ENCODE results near the gene MAP3K9. TPM values are rescaled to one million over a fixed set of nuclear protein-coding genes. Genes with fewer than 3 reads are reported as not detected.

The MAP3K9 gene
- total RNA-seq, 4 donors from 2014 or later = 12.6 to 16.5 (median 14.7) TPM

DNA sequence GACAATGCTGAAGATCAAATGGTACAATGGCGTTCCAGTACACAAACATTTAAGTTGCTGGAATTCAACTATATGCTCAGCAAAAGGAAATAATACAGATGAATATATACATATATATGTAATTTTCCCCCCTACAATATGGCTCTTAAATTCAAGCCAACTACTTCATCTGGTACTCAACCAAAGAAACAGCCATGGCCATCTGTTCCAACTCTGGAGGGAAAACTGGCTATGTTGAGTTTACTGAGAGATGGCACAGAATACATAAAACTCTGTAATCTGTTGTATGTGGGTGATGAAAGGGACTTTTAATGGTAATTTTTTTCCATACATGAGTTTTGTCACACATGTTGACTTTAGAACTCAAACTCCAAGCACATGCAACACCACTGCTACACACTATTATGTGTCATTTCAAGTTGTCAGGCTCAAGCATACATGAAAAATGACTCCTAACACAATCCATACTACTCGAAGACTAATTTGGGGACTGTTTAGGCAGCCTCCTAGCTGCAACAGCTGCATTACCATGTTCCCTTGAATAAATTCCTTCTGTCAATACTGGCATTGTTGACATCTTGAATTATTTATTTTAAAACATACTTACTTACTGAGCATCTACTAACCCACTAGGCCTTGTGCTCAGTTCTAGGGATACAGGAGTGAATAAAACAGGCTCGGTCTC, 38.2 kb upstream of the MAP3K9 start:
- Histone ChIP-seq H3K4me1 (no peaks in the 10 kb centered on the region), H3K27ac (no peak overlapping the region), H3K36me3 (no peaks in the 10 kb centered on the region), H3K9me3 (no peaks in the 10 kb centered on the region), H3K27me3 (no peaks in the 10 kb centered on the region), H3K4me3 (no peak overlapping the region)
- no peak for DNase-seq (ENCODE audit: low spot score in 2 of 2)
- WGBS = 86% methylated on average over 3 of the region's 3 CpGs
- TF ChIP-seq, protein P1, sequence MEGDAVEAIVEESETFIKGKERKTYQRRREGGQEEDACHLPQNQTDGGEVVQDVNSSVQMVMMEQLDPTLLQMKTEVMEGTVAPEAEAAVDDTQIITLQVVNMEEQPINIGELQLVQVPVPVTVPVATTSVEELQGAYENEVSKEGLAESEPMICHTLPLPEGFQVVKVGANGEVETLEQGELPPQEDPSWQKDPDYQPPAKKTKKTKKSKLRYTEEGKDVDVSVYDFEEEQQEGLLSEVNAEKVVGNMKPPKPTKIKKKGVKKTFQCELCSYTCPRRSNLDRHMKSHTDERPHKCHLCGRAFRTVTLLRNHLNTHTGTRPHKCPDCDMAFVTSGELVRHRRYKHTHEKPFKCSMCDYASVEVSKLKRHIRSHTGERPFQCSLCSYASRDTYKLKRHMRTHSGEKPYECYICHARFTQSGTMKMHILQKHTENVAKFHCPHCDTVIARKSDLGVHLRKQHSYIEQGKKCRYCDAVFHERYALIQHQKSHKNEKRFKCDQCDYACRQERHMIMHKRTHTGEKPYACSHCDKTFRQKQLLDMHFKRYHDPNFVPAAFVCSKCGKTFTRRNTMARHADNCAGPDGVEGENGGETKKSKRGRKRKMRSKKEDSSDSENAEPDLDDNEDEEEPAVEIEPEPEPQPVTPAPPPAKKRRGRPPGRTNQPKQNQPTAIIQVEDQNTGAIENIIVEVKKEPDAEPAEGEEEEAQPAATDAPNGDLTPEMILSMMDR (IDR thresholded peaks at IDR 0.05) = no peak
- TF ChIP-seq POLR2A (IDR thresholded peaks at IDR 0.05) (no peak), EP300 (IDR thresholded peaks at IDR 0.05) (no peak), POLR2AphosphoS5 (IDR thresholded peaks at IDR 0.05) (no peak)

- Histone ChIP-seq H3K9me3 (no peaks in the 10 kb centered on the region), H3K4me1 (no peaks in the 10 kb centered on the region), H3K27me3 (no peaks in the 10 kb centered on the region), H3K36me3 (no peaks in the 10 kb centered on the region), H3K27ac (no peak overlapping the region), H3K4me3 (no peak overlapping the region)
- TF ChIP-seq POLR2AphosphoS5 (IDR thresholded peaks at IDR 0.05) (no peak), POLR2A (IDR thresholded peaks at IDR 0.05) (no peak), EP300 (IDR thresholded peaks at IDR 0.05) (no peak)
- TF ChIP-seq, protein P1 (IDR thresholded peaks at IDR 0.05) = no peak
- no peak for DNase-seq (ENCODE audit: low spot score in 2 of 2)
- WGBS = 71% methylated on average over 2 of the region's 2 CpGs
These were observed 36.3 kb upstream of the MAP3K9 start for GRCh38 chr14:70845601-70846000.

DNA sequence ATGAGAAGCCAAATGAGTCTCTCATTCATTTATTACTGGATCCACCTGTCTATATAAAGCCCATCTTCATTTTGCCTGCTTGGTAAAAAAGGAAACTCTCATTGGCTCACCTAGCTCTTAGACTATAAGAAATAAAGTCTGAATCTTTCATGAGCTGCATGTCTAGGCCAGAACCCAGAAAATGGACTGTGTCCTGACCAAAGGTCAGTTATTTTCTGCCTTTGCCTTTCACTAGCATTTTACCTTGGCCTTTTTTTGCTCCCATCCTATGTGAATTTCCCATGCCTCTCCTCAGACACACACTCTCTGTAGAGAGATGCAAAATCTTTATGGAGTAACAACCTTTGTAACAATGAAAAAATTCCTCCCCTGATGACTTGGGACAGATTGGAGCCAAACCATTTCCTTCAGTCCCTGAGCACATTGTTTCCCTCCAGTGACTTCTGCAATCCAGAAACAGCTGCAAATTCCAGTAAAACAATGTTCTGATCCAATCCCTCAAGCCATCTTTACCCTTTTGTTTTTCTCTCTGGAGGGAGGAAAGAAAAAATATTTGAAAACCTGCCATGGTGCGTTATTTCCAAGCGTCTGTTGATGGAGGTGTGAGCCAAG, 33.6 kb upstream of the MAP3K9 start:
- no peaks in the 10 kb centered on the region for H3K4me1 ChIP-seq
- no peak for TF ChIP-seq EP300 (IDR thresholded peaks at IDR 0.05)
- TF ChIP-seq POLR2A (IDR thresholded peaks at IDR 0.05) = no peak
- TF ChIP-seq, protein P1 (IDR thresholded peaks at IDR 0.05) = no peak
- no peak for TF ChIP-seq POLR2AphosphoS5 (IDR thresholded peaks at IDR 0.05)
- no peaks in the 10 kb centered on the region for H3K36me3 ChIP-seq
- no peak for DNase-seq (ENCODE audit: low spot score in 2 of 2)
- no peaks in the 10 kb centered on the region for H3K9me3 ChIP-seq
- no peak overlapping the region for H3K4me3 ChIP-seq
- no peaks in the 10 kb centered on the region for H3K27me3 ChIP-seq
- 19% methylated on average over 2 of the region's 2 CpGs for WGBS
- H3K27ac ChIP-seq = no peak overlapping the region

DNA sequence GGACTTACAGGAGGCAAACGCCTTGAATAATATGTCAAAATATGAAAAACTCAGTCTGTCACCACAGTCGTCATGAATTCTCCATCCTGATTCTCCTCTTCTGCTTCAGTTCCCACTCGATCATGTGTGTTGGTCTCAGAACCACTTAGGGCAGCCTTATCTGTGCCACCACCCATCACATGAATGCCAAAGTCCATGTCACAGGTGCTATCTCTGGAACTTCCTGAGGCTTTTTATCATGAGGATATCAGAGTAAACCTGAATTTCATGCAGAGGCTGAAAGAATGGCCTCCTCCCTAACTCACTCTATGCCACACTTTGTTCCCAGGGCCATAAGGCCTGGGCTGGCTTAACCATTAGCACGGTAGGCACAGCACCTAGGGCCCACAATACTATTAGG, 28.8 kb upstream of the MAP3K9 start:
- Histone ChIP-seq H3K4me1 (no peaks in the 10 kb centered on the region), H3K4me3 (no peak overlapping the region), H3K27ac (no peak overlapping the region), H3K27me3 (no peaks in the 10 kb centered on the region), H3K36me3 (no peaks in the 10 kb centered on the region), H3K9me3 (no peaks in the 10 kb centered on the region)
- 91% methylated on average over 4 of the region's 4 CpGs for WGBS
- DNase-seq (ENCODE audit: low spot score in 2 of 2) = no peak
- no peak for TF ChIP-seq POLR2AphosphoS5 (IDR thresholded peaks at IDR 0.05)
- TF ChIP-seq, protein P1 (IDR thresholded peaks at IDR 0.05) = no peak
- TF ChIP-seq EP300 (IDR thresholded peaks at IDR 0.05) = no peak

DNA sequence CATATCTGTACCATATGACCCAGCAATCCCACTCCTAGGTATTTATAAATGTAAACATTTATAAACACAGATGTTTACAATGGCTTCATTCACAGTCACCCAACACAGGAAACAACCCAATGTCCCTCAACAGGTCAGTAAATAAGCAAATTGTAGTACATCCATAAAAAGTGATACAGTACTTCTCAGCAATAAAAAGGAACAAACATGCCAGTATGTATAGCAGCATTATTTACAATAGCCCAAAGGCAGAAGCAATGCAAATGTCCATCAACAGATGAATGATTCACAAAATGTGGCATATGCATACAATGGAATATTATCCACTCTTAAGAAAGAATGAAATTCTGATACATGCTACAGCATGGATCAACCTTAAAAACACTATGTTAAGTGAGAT, 27.6 kb upstream of the MAP3K9 start:
- DNase-seq (ENCODE audit: low spot score in 2 of 2) = no peak
- no peaks in the 10 kb centered on the region for H3K36me3 ChIP-seq
- TF ChIP-seq, protein P1 (IDR thresholded peaks at IDR 0.05) = no peak
- H3K4me3 ChIP-seq = no peak overlapping the region
- no peaks in the 10 kb centered on the region for H3K27me3 ChIP-seq
- H3K27ac ChIP-seq = no peak overlapping the region
- H3K4me1 ChIP-seq = no peaks in the 10 kb centered on the region
- H3K9me3 ChIP-seq = no peaks in the 10 kb centered on the region

Measured in suprapubic skin (tissue), 4 donors.